Skeletal muscle tissue (tissue), 4 donors: ENCODE measurements around the gene ELMO1. TPM values are rescaled to one million over a fixed set of nuclear protein-coding genes. Genes with fewer than 3 reads are reported as not detected.

Source experiments
- H3K27ac ChIP-seq: one replicate; pipeline ENCODE4 v1.7.0; 2013; ENCODE audit warnings: mild to moderate bottlenecking, low read depth, low read length, inconsistent platforms
- H3K27me3 ChIP-seq, 3 donors: one replicate each; pipeline ENCODE4 v1.7.0; 2013; ENCODE audit warnings: low read length in 3 of 3; ENCODE audit not compliant: control insufficient read depth in 3 of 3, insufficient read depth in 3 of 3
- H3K36me3 ChIP-seq, 3 donors: one replicate each; pipeline ENCODE4 v1.7.0; 2013; ENCODE audit warnings: low read length in 3 of 3; ENCODE audit not compliant: control insufficient read depth in 3 of 3, insufficient read depth in 3 of 3
- H3K4me1 ChIP-seq, 3 donors: one replicate each; pipeline ENCODE4 v1.7.0; 2013; ENCODE audit warnings: low read length in 3 of 3, mild to moderate bottlenecking in 3 of 3; ENCODE audit not compliant: control insufficient read depth in 3 of 3, insufficient read depth in 3 of 3
- H3K4me3 ChIP-seq, 3 donors: one replicate each; pipeline ENCODE4 v1.7.0; 2013; ENCODE audit warnings: low read length in 3 of 3
- H3K9ac ChIP-seq, 3 donors: one replicate each; pipeline ENCODE4 v1.7.0; 2013; ENCODE audit warnings: low read length in 3 of 3, mild to moderate bottlenecking in 3 of 3, moderate library complexity in 2 of 3, low read depth in 1 of 3
- H3K9me3 ChIP-seq, 3 donors: one replicate each; pipeline ENCODE4 v1.7.0; 2013; ENCODE audit warnings: low read length in 3 of 3; ENCODE audit not compliant: control insufficient read depth in 3 of 3
- total RNA-seq: library from RNA; depleted of rRNA; stranded (reverse); fragments of >200 nt; gene quantifications from one replicate; pipeline ENCODE4 v1.2.3, GENCODE V29; 2014
- donor health status: Osteomylitis.

Gene ELMO1
- total RNA-seq, 1 donor from 2014 or later = 52.7 TPM

DNA sequence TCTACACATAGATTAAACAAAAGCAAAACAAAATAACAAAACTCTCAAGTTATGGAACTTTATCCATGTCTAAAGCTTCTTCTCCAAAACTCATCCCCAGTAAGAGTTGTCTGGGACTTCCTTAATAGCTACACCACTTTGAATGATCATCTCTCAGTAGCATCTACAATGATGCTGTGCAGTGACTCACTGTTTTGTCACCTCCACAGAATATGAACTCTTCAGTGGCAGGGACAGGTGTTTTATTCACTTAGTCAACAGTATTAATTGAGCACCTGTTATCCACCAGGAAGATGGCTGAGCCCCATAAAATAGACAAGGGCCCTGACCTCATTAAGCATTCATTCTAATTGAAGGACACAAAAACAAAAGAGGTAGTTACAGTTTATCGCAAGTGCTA lies 350.7 kb downstream of the ELMO1 start:
- no peak overlapping the region for H3K4me3 ChIP-seq
- H3K9me3 ChIP-seq = no peaks in the 10 kb centered on the region
- peaks cover 0 to 5% (median 0%) of the 10 kb centered on the region in 3 donors for H3K36me3 ChIP-seq
- H3K27ac ChIP-seq = no peak overlapping the region
- no peak overlapping the region for H3K9ac ChIP-seq
- no peaks in the 10 kb centered on the region for H3K4me1 ChIP-seq
- no peaks in the 10 kb centered on the region for H3K27me3 ChIP-seq

DNA sequence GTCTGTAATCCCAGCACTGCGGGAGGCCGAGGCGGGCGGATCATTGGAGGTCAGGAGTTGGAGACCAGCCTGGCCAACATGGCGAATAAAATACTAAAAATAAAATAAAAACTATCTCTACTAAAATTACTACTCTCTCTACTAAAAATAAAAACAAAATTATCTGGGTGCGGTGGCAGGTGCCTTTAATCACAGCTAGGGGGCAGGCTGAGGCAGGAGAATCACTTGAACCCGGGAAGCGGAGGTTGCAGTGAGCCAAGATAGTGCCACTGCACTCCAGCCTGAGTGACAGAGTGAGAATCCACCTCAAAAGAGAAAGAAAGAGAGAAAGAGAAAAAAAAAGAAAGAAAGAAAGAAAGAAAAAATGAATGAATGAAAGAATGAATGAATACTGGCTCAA lies 351.4 kb downstream of the ELMO1 start:
- Histone ChIP-seq H3K27ac (no peak overlapping the region), H3K9ac (no peak overlapping the region), H3K4me3 (no peak overlapping the region), H3K4me1 (no peaks in the 10 kb centered on the region), H3K27me3 (no peaks in the 10 kb centered on the region), H3K9me3 (no peaks in the 10 kb centered on the region), H3K36me3 (peaks cover 0 to 5% (median 0%) of the 10 kb centered on the region in 3 donors)

DNA sequence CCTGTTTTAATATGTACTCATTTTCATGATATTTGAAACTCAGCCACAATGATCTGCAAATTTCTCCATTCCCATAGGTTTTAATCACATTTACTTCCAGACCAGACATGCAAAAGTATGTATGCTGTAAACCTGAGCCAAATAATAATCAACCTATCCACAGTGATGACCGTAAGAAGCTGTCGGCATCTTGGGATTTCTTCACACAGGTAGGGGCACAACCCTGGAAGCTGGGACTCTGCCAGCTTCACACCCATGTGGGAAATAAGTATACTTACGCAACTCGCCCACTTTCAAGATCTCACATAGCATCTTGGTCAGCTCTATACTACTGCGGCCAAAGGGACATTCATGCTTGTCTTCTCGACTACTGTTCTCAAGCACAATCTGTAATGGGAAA lies 352.3 kb downstream of the ELMO1 start:
- H3K27ac ChIP-seq = no peak overlapping the region
- H3K36me3 ChIP-seq = peaks cover 0 to 5% (median 0%) of the 10 kb centered on the region in 3 donors
- H3K27me3 ChIP-seq = no peaks in the 10 kb centered on the region

DNA sequence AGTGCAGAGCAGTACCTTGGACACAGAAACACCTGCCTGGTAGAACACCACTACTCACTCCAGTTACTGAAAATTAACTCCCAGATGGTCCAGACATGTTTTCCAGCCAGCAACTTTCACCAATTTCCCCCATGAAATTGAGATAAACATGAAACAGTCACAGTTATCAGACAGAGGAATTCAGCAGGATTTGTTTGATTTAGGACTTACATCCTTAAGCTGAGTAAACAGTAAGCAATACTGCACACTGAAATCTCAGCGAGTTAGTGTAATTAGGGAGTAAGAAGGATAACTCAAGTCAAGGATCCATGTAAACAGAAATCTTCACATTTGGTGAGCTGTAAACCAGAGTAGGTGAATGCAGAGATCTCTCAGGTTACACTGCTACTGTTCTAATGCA lies 353.5 kb downstream of the ELMO1 start:
- Histone ChIP-seq H3K9ac (no peak overlapping the region), H3K4me1 (no peaks in the 10 kb centered on the region), H3K27me3 (no peaks in the 10 kb centered on the region), H3K36me3 (peaks cover 0 to 5% (median 0%) of the 10 kb centered on the region in 3 donors), H3K4me3 (no peak overlapping the region), H3K27ac (no peak overlapping the region), H3K9me3 (no peaks in the 10 kb centered on the region)

More for the DNA sequence above, 352.3 kb downstream of the ELMO1 start:
- Histone ChIP-seq H3K9ac (no peak overlapping the region), H3K4me3 (no peak overlapping the region), H3K4me1 (no peaks in the 10 kb centered on the region), H3K9me3 (no peaks in the 10 kb centered on the region)

DNA sequence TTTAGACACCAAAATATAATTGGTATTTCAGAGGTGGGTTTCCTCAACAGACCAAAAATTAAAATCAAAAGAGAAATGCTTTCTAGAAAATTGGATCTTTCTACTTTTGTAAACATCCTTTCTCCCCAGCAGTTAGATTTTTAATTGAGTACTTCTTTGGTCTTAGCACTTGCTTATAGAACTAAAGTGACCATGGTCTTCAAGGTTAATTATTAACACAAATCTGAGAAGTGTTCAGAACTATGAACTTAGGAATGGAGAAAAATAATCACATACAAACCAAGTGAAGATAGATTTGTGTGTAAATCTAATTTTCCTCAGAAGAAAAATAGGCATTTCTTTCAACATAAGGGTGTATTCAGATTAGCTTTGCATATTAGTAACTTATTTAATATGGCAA lies 355.4 kb downstream of the ELMO1 start:
- Histone ChIP-seq H3K9me3 (no peaks in the 10 kb centered on the region), H3K36me3 (peaks cover 0 to 5% (median 0%) of the 10 kb centered on the region in 3 donors), H3K27me3 (no peaks in the 10 kb centered on the region), H3K9ac (no peak overlapping the region), H3K27ac (no peak overlapping the region), H3K4me3 (no peak overlapping the region), H3K4me1 (no peaks in the 10 kb centered on the region)

DNA sequence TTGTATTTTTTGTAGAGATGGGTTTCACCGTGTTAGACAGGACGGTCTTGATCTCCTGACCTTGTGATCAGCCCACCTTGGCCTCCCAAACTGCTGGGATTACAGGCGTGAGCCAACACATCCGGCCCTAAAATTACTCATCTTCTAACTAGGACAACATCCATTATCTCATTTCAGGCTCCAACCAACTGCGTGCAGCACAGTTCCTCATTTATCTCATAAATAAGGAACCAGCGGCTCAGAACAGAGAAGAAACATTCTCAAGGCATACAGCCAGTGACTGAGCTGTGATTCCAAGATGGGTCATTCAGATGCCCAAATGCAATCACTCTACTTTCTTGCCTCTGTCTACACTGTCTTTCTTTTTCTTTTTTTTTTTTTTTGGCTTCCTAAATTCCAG lies 356.1 kb downstream of the ELMO1 start:
- H3K27ac ChIP-seq = no peak overlapping the region
- H3K4me3 ChIP-seq = no peak overlapping the region
- no peaks in the 10 kb centered on the region for H3K4me1 ChIP-seq
- H3K9ac ChIP-seq = no peak overlapping the region
- H3K9me3 ChIP-seq = no peaks in the 10 kb centered on the region
- peaks cover 0 to 5% (median 0%) of the 10 kb centered on the region in 3 donors for H3K36me3 ChIP-seq
- no peaks in the 10 kb centered on the region for H3K27me3 ChIP-seq

DNA sequence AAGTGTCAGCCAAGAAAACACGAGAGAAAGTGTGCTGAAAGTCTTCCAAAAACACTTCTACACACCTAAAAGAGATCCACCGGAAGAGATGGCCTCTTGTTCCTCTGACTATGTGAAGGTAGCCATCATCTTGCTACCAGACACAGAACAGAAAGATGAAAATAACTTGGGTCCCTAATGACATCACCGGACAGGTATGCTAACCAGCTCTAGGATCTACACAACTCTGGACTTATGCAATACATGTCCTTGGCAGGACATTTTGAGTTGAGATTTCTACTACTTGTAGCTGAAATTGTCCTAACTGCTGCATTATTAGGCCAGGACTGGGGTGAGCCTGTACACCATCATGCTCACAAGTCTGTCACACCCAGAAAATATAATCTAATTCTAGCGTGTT lies 358.7 kb downstream of the ELMO1 start:
- no peak overlapping the region for H3K27ac ChIP-seq
- no peak overlapping the region for H3K4me3 ChIP-seq
- H3K9ac ChIP-seq = no peak overlapping the region
- no peaks in the 10 kb centered on the region for H3K9me3 ChIP-seq
- H3K36me3 ChIP-seq = peaks cover 0 to 3% (median 0%) of the 10 kb centered on the region in 3 donors
- no peaks in the 10 kb centered on the region for H3K27me3 ChIP-seq
- no peaks in the 10 kb centered on the region for H3K4me1 ChIP-seq

DNA sequence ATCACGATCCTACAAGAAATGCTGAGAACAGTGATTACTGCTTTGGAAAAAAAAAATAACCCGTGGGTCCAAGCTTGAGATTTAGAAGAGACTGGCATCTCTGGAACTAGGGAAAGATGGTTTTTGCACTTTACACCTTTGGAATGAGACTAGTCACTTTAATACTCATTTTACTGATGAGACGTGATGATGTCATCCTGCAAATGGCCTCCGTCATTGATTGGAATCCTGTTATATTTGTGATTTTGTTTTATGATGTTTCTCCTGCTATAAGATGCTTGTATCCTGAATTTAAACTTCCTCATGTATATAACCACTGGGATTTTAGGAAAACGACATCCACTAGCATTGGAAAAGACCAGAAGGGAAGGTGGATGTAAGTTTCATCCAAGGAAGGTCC lies 363.1 kb downstream of the ELMO1 start:
- H3K4me1 ChIP-seq = peaks cover 2 to 6% (median 5%) of the 10 kb centered on the region in 3 donors
- H3K4me3 ChIP-seq = no peak overlapping the region
- H3K9ac ChIP-seq = no peak overlapping the region
- H3K36me3 ChIP-seq = no peaks in the 10 kb centered on the region
- no peak overlapping the region for H3K27ac ChIP-seq
- H3K9me3 ChIP-seq = no peaks in the 10 kb centered on the region
- H3K27me3 ChIP-seq = no peaks in the 10 kb centered on the region

DNA sequence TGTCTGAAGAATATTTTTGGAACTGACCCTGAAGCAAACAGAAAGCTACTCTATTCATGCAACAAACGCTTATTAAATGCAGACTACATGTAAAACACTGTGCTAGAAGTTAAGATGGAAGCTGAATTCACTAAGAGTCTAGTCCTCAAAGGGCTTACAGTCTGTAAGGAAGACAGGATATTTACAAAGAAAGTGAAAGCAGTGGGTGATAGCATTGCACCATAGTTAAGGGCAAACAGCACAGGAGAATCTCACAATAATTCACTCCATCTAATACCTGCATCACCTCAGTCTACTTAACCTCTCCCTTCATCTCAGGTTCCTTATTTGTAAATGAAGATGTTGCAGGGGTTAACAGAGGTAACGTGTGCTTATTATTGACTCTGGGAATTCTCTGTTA lies 364.4 kb downstream of the ELMO1 start:
- Histone ChIP-seq H3K36me3 (no peaks in the 10 kb centered on the region), H3K9ac (no peak overlapping the region), H3K9me3 (no peaks in the 10 kb centered on the region), H3K4me3 (no peak overlapping the region), H3K27ac (peak overlapping the region; percentile 65), H3K27me3 (no peaks in the 10 kb centered on the region), H3K4me1 (peaks cover 2 to 6% (median 5%) of the 10 kb centered on the region in 3 donors)

DNA sequence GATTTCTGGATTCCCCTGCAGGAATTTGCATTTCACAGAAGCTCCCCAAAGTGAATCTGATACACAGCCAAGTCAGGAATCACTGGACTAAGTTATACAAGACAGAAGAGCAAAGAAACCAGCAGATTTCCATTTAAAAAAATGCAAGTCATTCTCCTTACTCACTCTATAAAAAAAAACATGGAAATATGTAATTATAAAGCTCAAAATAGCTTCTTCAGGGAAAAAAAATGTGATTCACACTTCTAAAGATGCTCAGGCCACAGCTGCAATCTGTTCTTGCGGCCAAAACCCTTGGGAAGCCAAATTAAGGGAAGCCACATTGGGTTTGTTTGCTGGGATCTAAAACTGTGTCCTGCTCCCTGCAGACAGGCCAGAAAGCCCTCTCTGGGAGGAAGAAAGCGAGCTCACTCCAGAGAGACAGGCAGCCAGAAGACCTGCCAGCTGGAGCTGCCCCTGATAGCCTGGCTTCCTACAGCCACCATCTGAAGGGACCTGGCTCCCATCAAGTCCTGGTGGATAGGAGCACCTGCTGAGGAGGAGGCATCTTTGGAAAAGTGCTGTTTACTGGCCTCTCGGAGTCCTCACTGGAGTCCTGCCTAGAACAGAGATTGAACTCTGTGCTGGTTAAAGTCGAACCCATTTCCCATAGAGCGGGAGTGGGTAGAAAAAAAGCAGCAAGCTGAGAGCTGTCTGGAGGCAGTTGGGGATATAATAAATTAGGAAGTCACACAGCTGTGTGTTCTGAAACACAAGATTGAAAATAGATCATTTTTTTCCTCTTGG lies 365.2 kb downstream of the ELMO1 start:
- no peak overlapping the region for H3K4me3 ChIP-seq
- H3K36me3 ChIP-seq = no peaks in the 10 kb centered on the region
- H3K4me1 ChIP-seq = peaks cover 2 to 6% (median 5%) of the 10 kb centered on the region in 3 donors
- peak overlapping the region; percentile 65 for H3K27ac ChIP-seq
- no peak overlapping the region for H3K9ac ChIP-seq
- no peaks in the 10 kb centered on the region for H3K9me3 ChIP-seq
- no peaks in the 10 kb centered on the region for H3K27me3 ChIP-seq
